EL (cell line): ENCODE results near the gene VMP1.

ENCODE experiments used
- DNase-seq: peaks from one replicate; pipeline ENCODE4 v3.0.0-alpha.2; 2016

Gene VMP1

DNA sequence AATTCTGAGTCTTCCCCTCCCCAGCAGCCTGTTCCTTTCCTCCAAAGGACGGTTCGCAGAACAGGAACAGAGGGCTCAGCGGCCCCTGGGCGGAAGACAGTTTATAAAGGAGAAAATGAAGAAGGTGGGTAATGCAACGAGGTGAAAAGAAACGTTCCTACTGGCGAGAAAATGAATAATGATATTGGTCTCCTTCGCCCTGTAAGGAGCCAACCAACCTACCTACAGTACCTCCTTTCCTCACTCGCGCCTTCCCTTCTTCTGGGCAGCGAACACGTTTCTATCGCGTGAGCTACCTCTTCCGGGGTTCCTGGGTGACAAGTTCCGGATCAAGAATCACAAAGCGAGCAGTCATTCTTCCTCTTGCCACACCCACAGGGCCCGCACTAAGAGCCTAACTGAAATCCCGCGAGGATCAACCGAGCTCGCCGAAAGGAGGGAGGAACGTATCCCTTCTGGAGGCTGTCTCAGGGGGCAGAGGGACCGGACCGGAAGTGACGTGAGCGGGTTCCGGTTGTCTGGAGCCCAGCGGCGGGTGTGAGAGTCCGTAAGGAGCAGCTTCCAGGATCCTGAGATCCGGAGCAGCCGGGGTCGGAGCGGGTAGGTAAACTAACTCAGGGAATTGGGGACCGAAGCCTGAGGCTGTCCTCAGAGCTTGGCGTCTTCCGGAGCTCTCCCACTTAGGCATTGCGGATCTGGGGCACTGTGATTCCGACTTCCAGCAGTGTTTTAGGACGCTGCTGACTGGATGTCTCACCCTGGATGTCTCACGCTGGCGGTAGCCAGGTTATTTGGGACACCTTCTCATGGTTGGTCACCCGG, at the start of gene VMP1, which contains the start of gene PTRH2:
Gene VMP1 (plus strand): TSS at position 506 of the 822 bp plus-strand sequence. CDS start 23,793 bp downstream, outside the sequence.
Gene PTRH2 (minus strand): TSS at position 282 of the 822 bp plus-strand sequence. CDS start 9,452 bp downstream, outside the sequence.
- DNase-seq = peak; percentile 100

DNA sequence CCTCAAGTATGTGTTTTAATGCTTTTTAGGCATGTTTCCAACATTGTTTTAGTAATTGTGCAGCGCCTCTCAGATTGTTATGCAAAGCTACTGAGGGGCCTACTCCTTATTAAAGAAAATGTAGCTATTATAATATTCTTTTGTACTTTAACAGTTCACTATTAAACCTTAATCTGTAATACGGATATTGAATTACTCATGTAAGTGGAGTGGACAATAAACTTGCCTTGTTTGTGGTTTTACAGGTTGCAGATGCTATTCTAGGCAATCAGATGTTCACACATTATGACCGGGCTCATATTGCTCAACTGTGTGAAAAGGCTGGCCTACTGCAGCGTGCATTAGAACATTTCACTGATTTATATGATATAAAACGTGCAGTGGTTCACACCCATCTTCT, 41.2 kb upstream of the VMP1 start:
- no peak for DNase-seq

DNA sequence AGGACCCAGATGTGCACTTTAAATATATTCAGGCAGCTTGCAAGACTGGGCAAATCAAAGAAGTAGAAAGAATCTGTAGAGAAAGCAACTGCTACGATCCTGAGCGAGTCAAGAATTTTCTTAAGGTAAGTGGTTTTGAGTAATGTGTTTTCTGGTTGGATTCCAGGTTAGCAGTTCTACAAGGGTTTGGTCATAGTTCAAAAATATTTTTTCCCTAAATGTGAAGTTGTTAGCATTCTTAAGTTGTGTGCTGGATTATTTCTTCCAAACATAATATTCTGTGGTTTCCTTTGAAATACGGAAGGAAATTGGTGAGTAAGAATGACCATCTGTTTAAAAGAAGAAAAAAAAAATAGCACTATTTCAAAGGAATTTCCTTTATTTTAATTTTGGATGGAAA, 38.6 kb upstream of the VMP1 start:
- DNase-seq = peak; percentile 94

DNA sequence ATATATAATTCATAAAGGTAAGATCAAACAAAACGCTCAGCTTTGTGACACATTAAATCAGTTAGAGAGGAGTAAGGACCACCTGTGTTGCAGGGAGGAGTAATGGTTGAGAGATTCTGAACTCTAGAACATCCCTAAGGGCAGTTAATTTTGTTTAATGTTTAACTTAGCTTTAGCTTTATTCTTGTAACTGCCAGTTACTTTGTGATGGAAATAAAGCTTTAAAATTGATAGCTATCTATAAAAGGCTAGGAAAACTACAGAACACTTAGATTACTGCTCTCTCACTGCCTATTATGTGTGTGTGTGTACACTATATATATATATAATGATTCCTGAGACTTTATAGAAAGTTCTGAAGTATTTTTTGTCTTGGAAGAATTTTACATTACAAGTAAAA, 38.0 kb upstream of the VMP1 start:
- no peak for DNase-seq

DNA sequence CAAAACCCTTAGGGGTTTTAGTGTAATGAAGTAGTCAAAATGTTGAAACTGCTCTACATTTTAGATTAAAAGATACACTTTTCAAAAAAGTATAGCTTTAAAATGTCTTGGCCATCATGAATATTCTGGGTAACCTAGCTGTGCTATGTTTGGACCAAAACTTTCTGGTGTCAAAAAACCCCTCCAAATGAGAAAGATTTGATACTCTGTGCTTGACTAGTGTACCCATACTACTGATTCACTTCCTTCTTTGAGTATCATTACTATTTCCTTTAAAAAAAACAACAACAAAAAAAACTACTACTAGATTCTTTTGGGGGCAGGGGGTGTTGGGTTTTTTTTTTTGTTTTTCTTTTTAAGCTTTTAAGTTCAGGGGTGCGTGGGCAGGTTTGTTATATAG, 37.5 kb upstream of the VMP1 start:
- DNase-seq = no peak

DNA sequence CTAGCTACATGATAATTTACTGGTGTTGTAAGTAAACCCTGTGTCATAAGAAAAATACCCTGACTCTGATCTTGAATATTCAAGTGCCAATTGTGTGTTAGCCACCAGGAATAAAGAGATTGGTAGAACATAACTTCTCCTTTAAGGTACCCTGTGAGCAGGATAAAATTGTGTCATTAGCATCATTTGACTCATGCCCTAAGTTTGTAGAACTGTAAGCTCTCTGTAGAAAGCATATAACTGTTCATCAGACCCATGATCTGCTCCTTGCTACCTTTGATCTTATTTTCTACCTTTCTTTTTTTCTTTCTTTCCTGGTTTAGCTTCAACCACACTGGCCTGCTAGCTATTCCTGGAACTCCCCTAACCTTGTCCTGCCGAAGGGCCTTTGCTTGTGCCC, 36.1 kb upstream of the VMP1 start:
- DNase-seq = no peak

DNA sequence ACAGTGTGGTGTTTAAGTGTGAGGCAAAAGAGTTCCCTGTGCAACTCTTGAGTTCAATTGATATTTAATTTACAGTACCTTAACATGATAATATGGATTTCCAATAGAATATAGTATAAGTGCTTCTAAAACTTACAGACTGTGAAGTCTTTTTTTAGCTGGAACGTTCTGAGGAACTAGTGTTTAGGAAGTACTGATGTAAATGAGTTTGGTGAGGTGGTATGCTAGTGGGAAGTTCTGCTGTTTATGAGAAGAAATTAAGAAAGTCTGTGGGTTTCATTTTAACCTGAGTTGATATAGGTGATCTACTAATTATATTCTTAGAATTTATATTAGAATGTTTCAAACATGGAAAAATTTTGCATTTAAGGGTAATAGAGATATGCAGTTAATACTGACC, 32.2 kb upstream of the VMP1 start:
- no peak for DNase-seq

DNA sequence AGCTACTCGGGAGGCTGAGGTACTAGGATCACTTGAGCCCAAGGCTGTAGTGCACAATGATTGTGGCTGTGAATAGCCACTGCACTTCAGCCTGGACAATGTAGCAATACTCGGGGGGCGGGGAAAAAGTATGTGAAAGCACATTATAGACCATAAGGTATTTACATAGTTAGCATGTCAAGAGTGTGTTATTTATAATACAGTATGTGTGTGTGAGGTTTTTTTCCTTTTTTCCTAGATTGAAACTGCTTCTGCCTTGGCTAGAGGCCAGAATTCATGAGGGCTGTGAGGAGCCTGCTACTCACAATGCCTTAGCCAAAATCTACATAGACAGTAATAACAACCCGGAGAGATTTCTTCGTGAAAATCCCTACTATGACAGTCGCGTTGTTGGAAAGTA, 30.7 kb upstream of the VMP1 start:
- no peak for DNase-seq

DNA sequence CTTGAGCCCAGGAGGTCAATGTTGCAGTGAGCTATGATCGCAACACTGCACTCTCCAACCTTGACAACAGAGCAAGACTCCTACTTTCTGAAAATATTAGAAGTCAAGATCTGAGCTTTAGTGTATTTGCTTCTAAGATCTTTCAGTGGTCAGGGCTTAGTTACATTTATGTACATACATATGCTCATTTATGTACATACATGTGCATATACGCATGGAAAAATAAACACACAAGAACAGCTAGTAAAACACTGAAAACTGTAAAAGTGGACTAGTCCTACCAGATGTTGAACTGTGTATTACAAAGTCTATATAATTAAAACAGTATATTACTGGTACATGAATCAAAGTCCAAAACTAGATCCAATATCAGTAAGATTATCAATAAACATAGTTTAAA, 28.5 kb upstream of the VMP1 start:
- DNase-seq = no peak

DNA sequence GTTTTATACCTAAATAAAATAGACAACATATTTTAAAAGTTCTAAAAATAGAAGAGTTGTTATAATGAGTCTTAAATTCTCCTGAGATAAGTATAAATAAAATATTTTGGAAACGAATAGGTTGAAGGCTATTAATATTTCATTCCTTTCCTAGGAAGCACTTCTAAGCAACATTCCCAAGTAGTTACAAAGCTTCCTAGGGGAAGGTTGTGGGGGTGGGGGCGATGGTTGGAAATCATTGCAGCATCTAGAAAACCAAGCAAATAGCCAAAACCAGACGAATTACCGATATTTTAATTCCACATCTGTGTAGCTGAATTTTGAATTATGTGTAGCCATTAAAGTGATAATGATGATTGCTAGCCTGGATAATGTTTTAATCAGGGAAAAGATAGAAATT, 27.1 kb upstream of the VMP1 start:
- DNase-seq = peak; percentile 57

DNA sequence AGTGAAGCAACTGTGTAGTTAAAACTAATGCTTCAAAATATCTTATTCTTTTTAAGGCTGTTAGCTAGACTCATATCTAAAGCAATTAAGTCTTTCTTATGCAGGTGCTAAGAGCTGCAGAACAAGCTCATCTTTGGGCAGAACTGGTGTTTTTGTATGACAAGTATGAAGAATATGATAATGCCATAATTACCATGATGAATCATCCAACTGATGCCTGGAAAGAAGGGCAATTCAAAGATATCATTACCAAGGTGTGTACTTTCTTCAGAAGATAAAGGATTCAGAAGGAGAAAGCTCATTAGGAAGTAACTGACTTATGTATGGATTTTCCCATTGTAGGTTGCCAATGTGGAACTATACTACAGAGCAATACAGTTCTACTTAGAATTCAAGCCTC, 24.2 kb upstream of the VMP1 start:
- DNase-seq = no peak

DNA sequence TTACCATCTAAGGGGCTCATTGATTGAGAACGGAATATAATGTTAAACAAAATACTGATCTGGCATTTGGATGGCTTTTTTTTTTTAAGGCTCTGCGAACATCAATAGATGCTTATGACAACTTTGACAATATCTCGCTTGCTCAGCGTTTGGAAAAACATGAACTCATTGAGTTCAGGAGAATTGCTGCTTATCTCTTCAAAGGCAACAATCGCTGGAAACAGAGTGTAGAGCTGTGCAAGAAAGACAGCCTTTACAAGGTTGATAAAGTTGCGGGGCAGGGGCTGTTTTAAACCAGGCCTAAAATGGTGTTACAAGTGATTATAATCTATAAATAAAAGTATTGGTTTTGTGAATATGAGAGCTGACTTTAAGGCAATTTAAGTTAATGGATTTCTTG, 22.5 kb upstream of the VMP1 start:
- no peak for DNase-seq

DNA sequence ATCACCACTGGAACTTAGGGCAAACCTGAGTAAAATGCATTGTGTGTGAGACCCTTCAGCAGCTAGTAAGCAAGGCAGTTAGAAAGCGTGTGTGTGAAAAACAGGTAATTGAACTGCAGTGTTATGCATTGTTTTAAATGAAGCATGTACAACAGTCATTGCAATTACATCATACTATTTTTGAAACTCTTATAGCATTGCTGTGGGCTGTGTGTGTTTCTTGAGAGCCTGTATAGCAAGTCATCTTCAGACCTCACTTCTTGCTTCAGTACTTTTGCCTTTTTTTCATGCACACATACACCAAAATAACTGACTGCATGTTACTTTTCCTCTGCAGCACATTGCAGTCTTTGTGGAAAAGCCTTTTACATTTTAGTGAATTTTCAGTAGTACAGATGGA, 19.4 kb upstream of the VMP1 start:
- no peak for DNase-seq

DNA sequence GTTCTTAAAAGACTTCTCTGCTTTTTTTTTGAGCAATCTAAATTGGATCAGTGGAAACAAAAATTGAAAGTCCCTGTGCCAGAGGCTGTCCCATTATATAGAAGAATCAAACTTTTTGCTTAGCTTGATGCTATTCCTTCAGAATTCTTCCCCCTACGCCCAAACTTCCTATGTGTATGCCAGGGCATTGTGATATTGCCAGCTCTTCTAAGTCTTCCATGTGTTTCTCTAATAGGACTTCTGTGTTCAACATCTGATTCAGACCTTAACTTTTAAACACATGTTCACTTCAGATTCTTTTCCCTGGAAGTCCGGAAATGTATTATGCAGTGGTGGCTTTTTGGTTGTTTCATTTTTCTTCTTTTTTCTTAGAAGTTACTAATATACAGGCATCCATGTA, 19.0 kb upstream of the VMP1 start:
- no peak for DNase-seq

DNA sequence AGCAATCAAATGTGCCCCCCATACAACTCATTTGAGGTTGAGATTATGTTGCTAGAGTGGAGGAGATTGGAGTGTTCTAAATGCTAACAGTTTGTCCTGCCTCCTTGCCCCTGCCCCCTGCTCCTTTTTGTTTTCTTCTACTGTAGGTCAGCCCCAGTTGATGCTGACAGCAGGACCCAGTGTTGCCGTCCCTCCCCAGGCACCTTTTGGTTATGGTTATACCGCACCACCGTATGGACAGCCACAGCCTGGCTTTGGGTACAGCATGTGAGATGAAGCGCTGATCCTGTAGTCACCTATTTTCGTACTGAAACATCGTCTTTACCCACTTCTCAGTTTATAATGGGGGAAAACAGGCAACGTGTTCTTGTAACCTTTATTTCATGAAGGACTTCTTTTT, 13.9 kb upstream of the VMP1 start:
- DNase-seq = no peak

DNA sequence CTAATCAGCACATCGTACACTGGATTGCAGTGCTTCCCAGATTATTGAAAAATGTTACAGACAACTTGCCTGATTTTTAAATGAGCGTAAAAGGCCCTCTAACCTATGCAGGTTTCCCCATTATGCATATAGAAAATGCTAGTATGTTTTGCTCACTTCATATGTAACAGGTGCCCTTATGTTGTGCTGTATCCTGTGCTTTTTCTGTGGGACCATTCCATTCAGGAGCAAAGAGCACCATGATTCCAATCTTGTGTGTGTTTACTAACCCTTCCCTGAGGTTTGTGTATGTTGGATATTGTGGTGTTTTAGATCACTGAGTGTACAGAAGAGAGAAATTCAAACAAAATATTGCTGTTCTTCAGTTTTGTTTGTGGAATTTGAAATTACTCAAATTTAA, 13.1 kb upstream of the VMP1 start:
- DNase-seq = no peak

DNA sequence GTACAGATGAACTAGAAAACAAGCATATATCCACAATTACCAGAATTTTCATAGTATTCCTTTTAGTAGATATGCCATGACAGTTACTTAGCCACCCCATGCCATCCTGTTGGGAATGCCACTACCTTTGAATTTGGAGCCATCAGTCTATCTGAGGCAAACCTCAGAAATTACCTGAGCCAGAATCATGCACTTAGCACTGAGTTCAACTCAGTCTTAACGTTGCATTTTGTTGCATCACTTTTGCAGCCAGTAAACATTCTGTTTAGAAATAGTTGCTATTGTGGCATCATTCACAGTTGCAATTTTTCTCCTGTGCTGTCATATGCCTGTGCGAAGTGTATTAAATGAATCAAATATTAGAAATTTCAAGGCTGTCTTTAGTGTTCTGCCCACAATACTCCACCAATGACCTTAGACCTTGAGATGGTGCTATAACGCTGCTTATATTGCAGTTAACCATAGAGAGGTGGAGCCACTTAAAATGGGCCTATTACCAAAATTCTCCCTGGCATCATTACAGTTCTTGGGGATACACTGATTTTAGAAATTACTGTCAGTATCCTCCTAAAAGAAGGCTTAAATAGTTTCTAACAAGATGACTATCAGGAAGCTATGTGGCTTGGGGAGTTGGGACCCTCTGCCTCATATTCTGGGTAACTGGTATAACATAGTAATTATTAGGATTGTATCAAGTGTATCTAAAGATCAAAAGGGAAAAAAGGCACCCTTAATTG, 11.3 kb upstream of the VMP1 start:
- DNase-seq = no peak

DNA sequence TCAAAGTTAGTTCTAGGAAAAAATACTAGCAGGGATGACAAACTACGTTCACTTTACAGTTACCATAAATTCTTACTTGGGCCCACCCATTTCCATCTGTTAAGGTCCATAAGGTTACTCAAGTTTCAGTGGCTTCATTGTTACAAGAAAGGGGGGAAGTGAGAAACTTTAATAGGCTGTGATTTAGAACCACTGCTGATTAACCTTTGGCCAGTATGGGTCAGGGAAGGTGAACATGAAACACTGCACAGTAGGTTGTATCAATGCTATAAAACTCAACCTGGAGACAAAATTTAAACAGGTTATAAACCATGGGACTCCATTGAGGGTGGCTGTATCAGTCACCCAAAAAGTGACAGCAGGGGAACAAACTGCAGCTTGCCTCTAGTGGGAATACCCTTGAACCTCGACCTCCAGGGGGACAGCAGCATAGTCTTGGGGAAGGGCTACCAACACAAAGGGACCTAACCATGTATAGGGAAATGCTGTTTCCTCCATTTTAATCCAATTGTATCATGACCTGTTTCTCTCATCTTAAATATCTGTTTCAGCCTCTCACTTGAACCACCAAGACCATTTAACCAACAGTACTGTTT, 10.7 kb upstream of the VMP1 start:
- no peak for DNase-seq

DNA sequence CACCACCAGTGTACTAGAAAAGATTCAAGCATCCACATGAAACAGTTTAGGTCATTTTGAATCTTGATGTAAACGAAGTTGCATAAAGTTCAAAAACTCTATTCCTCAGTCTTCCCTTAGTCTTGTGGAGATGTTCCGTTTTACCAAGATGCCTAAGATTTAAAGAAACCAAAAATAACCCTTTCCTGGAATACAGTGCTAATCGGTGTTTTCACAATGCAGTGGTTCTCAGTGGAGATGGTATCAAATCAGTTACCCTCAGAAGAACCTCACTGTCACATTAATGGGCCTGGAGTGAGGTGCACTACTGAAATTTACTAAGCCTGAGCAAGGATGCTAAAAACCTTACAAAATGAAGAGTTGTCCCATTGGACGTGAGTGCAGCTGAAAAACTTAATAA, 9.3 kb upstream of the VMP1 start:
- no peak for DNase-seq

DNA sequence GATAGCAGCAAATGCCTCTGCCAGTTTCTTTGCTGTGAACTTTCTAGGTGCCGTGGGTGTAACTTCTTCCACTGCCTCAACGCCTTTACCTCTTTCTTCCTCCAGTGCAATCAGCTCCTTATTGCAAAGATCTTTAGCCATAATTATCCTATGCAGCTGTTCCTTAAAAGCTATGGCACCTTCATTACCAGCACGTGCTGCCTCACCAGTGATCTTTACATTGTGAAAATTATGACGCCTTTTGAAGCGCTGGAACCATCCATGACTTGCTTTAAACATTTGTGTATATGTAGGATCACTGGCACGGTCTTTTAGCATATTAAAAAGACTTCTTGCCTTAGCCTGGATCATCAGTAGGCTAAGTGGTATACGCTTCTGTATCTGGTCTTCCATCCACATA, 8.2 kb upstream of the VMP1 start:
- DNase-seq = no peak

DNA sequence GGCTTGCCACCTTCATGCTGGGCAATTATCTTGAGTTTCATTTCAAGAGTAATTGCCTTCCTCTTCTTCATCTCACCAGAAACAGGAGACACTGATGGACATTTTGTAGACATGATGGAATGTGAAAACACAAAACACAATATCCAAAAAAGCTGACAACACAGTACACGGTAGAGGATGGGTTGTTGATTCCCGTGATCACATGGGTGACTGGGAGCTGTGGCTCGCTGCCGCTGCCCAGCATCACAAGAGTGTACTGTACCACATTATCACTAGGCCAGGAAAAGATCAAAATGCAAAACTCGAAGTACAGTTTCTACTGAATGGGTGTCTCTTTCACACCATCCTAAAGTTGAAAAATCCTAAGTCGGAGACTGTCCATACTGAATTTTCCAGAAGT, 7.7 kb upstream of the VMP1 start:
- DNase-seq = no peak

DNA sequence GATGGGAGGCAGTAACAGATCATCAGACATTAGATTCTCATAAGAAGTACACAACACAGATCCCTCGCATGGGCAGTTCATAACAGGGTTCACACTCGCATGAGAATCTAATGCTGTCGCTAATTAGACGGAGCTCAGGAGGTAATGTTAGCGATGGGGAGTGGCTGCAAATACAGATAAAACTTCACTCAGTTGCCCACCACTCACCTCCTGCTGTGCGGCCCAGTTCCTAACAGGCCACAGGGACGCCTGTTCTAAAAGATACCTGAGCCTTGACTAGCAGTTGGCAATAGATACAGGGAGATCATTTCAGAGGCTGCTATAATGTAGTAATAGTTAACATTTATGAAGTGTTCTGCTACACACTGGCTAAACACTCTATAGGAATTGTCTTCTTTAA, 5.2 kb upstream of the VMP1 start:
- no peak for DNase-seq

DNA sequence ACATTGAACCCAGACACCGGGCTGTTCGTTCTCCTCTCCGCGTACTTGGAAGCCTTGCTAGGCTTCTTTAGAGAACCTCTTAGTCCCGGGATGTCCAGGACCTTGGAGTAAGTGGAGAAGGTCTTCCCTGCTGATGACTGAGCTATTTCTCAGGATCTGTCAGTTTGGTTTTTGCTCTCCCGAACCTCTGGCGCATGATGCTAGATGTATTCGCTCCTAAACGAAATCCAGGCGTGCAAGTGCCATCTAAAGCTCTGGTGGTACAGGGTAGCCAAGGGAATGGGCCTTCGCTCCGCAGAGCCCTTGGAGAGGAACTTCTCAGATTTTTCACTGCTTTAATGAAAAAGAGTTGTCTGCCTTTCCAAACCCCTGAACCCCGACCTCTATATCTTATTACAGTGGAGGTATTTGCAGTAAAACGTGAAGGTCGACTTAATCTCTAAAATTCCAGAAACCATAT, 547 bp downstream of the VMP1 start:
- DNase-seq = no peak

DNA sequence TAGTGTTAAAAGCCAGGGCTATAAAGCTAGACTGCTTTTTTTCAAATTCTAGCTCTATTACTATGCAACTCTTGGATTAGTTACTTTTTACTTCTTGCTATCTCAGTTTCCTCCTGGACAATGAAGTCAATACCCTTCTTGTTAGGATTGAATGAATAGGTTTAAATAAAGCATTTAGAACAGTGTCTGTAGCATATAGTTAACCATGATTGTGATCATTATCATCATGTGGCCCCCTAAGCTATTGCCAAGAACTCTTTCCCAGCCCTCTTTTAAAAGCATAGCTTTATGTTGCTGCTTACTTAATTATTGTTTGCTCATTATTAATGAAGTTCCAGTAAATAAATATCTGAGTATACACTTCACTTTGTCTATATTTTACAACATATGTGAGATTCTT, 4.5 kb downstream of the VMP1 start:
- no peak for DNase-seq
